Epithelial cell of proximal tubule (primary cell): ENCODE results near the gene CADM2. TPM values are rescaled to one million over a fixed set of nuclear protein-coding genes. Genes with fewer than 3 reads are reported as not detected.
"Not testable (repeated sequence)": the region's sequence is repeated elsewhere in the genome, so short reads cannot be mapped to it uniquely, and the experiment has no call there.

Experiments
- DNase-seq: peaks from one replicate; pipeline ENCODE4 v3.0.0-alpha.2; 2011; ENCODE audit warnings: low read depth
- H3K4me3 ChIP-seq: 2 replicates; pipeline ENCODE4 v1.5.1; 2011; ENCODE audit warnings: low read depth, mild to moderate bottlenecking, low read length
- total RNA-seq: library from RNA; depleted of rRNA; stranded (reverse); fragments of >200 nt; gene quantifications from 2 replicates; pipeline ENCODE4 v1.2.3, GENCODE V29; 2015
- TF ChIP-seq, protein P1 (sequence below): conservative IDR thresholded peaks from 2 replicates; pipeline ENCODE4 v1.5.1; 2012; ENCODE audit warnings: low read depth, mild to moderate bottlenecking, low read length

CADM2 gene
- total RNA-seq = not detected in 2 replicates

DNA sequence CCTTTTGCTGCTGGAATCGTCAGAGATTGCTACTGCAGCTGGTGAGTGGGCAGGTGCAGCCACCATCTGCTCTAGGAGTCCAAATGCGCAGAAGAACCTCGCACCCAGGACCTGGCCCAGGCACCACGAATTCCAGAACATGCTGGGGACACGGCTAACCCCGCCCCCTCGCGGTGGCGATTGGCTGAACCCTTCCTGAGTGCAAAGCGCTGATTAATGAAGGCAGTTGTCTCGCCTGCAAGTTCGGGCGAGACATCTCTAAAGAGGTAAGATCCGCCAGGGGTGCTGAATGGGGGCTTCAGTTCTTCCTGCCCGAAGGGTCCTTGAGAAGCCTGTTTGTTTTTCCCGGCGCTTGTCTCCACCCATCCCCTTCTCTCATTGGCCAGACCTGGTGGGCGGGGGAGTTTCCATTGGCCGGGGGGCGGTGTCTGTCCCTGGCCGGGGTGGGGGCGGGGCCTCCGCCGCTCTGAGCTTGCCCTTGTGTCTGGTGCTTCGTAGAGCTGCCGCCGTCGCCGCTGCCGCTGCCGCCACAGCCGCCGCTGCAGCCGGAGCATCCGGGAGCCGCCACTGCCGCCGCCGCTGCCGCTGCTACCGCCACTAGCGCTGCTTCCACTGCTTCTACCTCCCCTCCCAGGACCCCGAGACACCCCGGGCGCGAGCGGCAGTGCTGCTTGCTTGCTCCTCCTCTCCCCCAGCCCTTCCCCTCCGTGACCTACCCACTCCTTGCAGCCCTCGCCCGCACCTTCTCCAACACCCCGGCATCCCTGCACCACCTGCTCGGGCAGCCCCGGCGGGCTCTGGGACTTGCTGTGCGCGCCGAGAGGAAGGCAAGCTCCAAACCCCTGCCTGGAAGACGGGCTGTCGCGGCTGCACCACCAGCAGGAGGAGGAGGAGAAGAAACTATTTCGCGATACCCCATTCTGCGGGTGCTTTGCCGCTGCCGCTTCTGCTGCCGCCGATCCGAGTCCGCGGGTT is at the start of gene CADM2:
TSS of gene CADM2 (plus strand) at position 495 of the 975 bp plus-strand sequence.
- H3K4me3 ChIP-seq = peak within 1 kb of the TSS; percentile 60
- DNase-seq = peak; percentile 9
- TF ChIP-seq, protein P1, sequence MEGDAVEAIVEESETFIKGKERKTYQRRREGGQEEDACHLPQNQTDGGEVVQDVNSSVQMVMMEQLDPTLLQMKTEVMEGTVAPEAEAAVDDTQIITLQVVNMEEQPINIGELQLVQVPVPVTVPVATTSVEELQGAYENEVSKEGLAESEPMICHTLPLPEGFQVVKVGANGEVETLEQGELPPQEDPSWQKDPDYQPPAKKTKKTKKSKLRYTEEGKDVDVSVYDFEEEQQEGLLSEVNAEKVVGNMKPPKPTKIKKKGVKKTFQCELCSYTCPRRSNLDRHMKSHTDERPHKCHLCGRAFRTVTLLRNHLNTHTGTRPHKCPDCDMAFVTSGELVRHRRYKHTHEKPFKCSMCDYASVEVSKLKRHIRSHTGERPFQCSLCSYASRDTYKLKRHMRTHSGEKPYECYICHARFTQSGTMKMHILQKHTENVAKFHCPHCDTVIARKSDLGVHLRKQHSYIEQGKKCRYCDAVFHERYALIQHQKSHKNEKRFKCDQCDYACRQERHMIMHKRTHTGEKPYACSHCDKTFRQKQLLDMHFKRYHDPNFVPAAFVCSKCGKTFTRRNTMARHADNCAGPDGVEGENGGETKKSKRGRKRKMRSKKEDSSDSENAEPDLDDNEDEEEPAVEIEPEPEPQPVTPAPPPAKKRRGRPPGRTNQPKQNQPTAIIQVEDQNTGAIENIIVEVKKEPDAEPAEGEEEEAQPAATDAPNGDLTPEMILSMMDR = peak; percentile 15

DNA sequence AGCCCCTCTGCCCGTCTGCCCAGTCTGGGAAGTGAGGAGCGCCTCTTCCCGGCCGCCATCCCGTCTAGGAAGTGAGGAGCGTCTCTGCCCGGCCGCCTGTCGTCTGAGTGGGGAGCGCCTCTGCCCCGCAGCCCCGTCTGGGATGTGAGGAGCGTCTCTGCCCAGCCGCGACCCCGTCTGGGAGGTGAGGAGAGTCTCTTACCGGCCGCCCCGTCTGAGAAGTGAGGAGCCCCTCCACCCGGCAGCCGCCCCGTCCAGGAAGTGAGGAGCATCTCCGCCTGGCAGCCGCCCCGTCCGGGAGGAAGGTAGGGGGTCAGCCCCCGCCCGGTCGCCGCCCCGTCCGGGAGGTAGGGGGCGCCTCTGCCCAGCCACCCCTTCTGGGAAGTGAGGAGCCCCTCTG is 40.2 kb upstream of the CADM2 start:
- DNase-seq, H3K4me3 ChIP-seq: not testable (repeated sequence)

DNA sequence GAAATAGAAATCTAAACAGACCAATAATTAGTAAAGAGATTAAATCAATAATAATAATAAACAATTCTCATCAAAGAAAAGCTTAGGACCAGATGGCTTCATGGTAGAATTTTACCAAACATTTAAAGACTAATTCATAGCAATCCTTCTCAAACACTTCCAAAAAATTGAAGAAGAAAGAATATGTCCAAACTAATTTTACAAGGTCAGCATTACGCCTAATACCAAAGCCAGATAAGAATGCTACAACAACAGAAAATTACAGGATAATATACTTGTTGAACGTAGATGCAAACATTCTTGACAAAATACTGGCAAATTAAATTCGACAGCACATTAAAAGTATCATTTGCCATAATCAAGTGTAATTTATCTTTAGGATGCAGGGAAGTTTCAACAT is 36.1 kb upstream of the CADM2 start:
- TF ChIP-seq, protein P1 = no peak
- H3K4me3 ChIP-seq = no peak overlapping the region
- DNase-seq = no peak

DNA sequence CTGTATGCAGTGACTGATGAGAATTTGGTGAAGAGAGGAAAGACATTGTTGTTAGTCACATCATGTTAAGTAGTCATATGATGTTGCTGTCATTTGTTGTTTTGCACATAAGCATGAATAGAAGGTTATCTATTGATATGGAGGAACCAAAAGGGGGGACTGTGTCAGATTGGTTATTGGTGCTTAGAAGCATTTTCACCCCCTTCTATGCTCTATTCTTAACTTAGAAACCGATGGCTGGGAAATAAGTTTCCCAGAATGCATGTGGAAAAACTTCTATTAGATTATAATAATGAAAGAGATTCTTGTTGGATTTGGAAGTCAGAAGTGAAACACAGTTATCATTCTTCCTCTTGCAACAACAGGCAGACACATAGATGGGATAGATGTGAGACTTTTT is 33.2 kb upstream of the CADM2 start:
- H3K4me3 ChIP-seq = no peak overlapping the region
- TF ChIP-seq, protein P1 = no peak
- DNase-seq = no peak

DNA sequence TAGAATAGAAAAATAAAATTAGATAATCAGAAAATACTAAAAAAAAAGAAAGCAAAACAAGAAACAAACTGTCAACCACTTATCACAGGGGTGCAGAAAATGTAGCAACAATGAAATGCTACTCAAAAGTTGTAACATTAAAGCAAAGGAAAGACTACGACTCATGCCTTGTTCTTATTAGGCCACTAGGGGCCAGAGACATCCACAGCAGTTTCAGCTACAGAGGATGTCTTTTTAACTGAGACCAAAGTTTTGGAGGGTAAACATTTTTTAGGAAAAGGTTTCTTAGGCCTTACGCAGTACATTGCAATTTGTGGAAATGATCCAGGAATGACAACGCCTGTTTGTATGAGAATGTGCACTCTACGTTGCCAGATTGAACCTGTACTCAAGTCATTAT is 15.4 kb upstream of the CADM2 start:
- H3K4me3 ChIP-seq = no peak overlapping the region
- no peak for DNase-seq
- TF ChIP-seq, protein P1 = no peak

DNA sequence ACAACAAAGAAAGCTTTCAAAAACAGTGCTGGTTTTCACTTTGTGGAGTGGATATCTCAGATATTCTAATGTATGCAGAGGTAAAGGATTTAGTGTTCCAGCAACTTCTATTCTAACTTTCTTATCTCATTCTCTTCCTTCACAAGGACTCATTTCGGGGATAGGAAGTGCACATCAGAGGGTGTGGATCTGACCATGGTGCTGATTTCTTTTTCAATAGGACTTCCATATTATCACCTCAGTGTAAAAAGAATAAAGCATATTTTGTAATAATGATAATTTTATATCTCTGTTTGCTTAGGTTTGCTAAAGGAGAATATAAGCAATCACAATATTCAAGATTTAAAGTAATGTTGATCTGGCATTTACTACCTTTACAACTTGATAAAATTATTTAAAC is 12.5 kb upstream of the CADM2 start:
- DNase-seq = no peak
- TF ChIP-seq, protein P1 = no peak
- H3K4me3 ChIP-seq = no peak overlapping the region

DNA sequence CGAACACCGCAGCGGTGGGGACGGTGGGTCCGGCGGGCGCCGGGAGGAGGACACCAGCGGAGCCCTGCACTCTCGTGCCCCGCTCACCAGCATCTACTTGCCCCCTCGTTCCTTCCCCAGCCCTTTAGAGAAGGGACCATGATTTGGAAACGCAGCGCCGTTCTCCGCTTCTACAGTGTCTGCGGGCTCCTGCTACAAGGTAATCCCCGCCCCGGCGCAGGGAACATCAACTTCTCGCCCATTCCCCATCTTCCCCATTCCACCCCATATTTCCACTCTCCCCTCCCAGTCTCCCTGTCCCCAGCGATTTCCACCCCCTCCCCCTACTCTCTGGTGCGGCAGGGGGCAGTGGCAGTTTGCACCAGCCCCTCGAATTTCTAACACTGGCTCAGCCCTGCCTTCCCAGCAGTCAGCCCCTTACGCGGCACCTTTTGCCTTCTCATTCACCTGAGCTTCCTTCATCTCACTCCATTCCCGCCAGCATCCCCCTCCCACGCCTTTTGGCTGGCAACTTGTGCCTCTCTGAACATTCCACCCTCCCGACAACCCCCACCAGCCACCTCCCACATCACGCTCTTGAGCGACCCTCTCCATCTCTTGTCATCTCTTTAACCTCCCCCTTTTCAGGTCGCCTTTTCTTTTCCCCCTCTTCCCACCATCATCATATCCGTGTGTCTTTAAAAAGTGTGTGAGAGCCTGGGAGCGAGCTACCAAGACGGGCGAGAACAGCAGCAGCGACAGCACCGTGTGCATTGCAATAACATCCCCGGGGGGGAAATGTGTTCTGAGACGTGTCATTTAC is 882 bp downstream of the CADM2 start:
- peak overlapping the region; percentile 60 for H3K4me3 ChIP-seq
- TF ChIP-seq, protein P1 = no peak
- no peak for DNase-seq
